Aortic smooth muscle cell (primary cell): ENCODE results near the gene RAB3A. TPM values are rescaled to one million over a fixed set of nuclear protein-coding genes. Genes with fewer than 3 reads are reported as not detected.

Source experiments
- total RNA-seq: library from RNA; depleted of rRNA; stranded (reverse); fragments of >200 nt; gene quantifications from 2 replicates; pipeline ENCODE4 v1.2.3, GENCODE V29; 2014

Gene RAB3A, protein sequence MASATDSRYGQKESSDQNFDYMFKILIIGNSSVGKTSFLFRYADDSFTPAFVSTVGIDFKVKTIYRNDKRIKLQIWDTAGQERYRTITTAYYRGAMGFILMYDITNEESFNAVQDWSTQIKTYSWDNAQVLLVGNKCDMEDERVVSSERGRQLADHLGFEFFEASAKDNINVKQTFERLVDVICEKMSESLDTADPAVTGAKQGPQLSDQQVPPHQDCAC
- 3.4 and 6.6 TPM in 2 replicates for total RNA-seq

GRCh38 chr19:18203863-18204393 is at the start of gene RAB3A:
RAB3A (minus strand) TSS chr19:18204042; CDS start chr19:18202740, 1,302 bp downstream.

GRCh38 chr19:18225702-18226468 is 22.0 kb upstream of the RAB3A start, which contains the start of gene PDE4C:
PDE4C (minus strand) TSS chr19:18226438; CDS start chr19:18226415, 23 bp downstream.

GRCh38 chr19:18192673-18193387 is 11.0 kb downstream of the RAB3A start, which contains the start of gene MPV17L2:
MPV17L2 (plus strand) TSS chr19:18193218; CDS start chr19:18193282, 64 bp downstream.

GRCh38 chr19:18173572-18174288 is 30.1 kb downstream of the RAB3A start, which contains the start of gene IFI30:
IFI30 (plus strand) TSS chr19:18173813; CDS start chr19:18173842, 29 bp downstream.

GRCh38 chr19:18152817-18153555 is 50.9 kb downstream of the RAB3A start, which contains the start of gene PIK3R2:
PIK3R2 (plus strand) TSS chr19:18153163; CDS start chr19:18155880, 2,717 bp downstream.

Other genes with a start within 250 kb of the RAB3A start
- not detected in 2 replicates for gene KCNN1, start 236.9 kb downstream of the RAB3A start, total RNA-seq
- 12.2 and 32.4 TPM in 2 replicates for gene ARRDC2, start 195.9 kb downstream of the RAB3A start, total RNA-seq
- gene IL12RB1, start 117.1 kb downstream of the RAB3A start, total RNA-seq: 0.06 and 0.26 TPM in 2 replicates
- 3.4 and 4.5 TPM in 2 replicates for gene MAST3, start 106.3 kb downstream of the RAB3A start, total RNA-seq
- 8.2 and 13.9 TPM in 2 replicates for gene PIK3R2, start 50.9 kb downstream of the RAB3A start, total RNA-seq
- gene IFI30, start 30.2 kb downstream of the RAB3A start, total RNA-seq: 39.4 and 59.7 TPM in 2 replicates
- 7.5 and 14.0 TPM in 2 replicates for gene MPV17L2, start 10.8 kb downstream of the RAB3A start, total RNA-seq
- gene PDE4C, start 22.4 kb upstream of the RAB3A start, total RNA-seq: 0.12 and 0.26 TPM in 2 replicates
- gene IQCN, start 70.4 kb upstream of the RAB3A start, total RNA-seq: 0.13 and 0.87 TPM in 2 replicates
- gene JUND, start 77.6 kb upstream of the RAB3A start, total RNA-seq: 85.7 and 119 TPM in 2 replicates
- gene LSM4, start 119.0 kb upstream of the RAB3A start, total RNA-seq: 122 and 147 TPM in 2 replicates
- gene PGPEP1, start 136.6 kb upstream of the RAB3A start, total RNA-seq: 60.6 and 62.5 TPM in 2 replicates
- gene GDF15, start 182.1 kb upstream of the RAB3A start, total RNA-seq: 41.1 and 66.9 TPM in 2 replicates
- gene LRRC25, start 193.6 kb upstream of the RAB3A start, total RNA-seq: 0.06 TPM in 1 of 2 replicates, not detected in the other
- gene SSBP4, start 215.4 kb upstream of the RAB3A start, total RNA-seq: 54.1 and 66.1 TPM in 2 replicates
- gene ISYNA1, start 234.1 kb upstream of the RAB3A start, total RNA-seq: 9.6 and 10.8 TPM in 2 replicates